Medulla oblongata (tissue), 1 donor: ENCODE measurements around the gene DSCAML1.

Experiments
- DNase-seq: peaks from one replicate; pipeline ENCODE4 v3.0.0-alpha.2; 2015; ENCODE audit errors: extremely low spot score

The DSCAML1 gene

DNA sequence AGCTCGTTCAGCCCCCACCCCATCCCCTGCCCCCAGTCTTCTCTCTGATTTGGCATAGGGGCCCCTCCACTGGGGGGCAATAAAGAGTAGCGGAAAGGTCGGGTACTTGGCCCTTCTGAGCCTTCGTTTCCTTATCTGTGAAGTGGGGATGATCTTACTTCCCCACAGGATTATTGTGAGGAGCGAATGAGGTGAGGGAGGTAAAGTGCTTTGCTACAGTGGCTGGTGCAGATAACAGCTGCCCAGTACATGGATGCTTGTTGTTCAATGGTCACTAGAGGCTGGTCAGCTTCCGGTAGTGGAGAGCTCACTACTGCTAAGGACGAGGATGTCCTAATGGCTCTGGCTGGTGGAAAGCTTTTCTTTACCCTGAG is 368.2 kb downstream of the DSCAML1 start:
- DNase-seq, result no peak

DNA sequence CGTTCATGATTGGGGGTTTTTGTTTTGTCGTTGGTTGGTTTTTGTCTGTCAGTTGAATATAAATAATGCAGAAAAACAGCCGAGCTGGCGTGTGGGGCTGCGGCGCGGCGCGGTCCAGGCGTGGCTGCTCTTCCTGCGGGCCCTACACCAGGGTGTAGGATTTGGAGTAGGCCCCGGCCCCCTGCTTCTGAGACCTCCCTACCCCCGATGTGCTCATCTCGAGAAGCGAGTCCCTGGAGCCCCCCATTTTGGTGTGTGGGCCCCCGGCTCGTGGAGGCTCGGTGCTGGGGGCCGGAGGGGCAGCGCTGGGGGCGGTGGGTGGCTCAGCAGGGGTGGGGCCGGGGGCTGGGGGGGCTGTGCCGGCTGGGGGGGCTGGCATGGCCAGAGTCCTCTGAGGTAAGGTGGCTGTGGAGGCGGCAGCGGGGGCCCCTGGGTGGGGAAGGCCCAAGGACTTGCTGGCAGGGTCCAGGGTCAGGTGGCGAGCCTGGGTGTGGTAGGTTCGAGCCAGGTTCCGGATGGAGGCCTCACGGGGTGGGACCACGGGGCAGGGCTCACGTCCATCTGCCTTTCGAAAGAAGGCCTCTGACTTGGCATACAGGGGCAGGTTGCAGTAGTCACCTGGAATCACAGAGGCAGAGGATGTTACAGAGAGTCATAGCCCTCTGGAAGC is 368.7 kb downstream of the DSCAML1 start:
- DNase-seq, result no peak

DNA sequence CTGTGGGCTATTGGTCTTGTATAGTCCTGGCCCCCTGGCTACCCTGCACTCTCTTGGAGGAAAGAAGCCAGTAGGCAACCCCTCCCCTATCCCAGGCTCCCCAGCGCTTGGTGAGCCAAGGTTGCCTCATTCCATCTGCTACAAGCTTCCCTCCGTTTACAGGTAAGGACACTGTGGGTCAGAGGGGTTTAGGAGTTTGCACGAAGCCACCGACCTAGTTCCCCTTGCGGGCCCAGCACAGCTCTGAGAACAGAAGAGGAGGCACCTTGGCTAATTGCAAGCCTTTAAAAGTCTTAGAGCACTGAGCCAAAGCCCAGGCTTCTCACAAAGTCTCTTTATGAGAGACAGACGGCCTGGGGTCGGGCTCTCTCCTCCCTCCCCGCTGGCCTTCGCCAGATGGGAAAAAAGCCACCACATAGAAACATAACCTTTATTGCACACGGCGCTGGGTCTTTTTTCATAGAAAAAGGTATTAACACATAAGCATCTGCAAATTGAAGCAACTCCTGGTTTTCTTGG is 369.6 kb downstream of the DSCAML1 start:
- DNase-seq, result peak; percentile 26

DNA sequence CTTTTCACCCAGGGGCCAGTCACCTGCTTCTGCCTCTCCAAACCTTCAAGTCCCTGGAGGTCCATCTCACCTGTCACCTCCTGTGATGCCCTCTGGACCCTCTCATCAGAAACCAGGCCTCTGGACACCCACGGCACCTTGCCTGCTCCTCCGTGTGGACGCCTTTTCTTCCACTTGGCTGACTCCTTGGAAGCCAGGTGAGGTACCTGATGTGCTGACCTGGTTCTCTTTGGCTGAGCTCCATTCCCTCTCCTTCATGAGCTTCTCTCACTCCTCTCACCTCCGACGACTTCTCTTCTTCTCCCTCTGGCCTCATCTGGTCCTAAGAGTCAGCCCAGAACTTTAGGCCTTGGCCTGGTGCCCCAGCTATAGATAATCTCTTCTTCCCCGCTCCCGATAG is 370.1 kb downstream of the DSCAML1 start:
- DNase-seq, result no peak

DNA sequence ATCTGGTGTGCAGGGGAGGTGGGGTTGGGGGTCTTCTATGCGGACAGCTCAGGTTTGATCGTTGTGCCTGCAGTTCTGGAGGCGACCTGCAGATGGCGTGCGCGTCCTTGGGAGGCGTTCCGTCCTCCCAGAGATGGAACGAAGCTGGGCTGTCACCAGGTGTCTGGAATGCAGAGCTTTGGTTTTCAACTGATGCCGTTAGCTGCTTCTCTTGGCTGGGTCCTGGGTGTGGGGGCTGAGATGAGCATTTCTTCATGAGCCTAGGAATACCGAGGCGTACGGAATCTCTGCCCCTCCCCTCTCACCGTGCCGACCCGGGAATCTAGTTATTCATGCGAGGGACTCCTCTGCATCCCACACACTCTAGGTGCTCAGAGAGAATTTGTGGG is 370.7 kb downstream of the DSCAML1 start:
- DNase-seq, result peak; percentile 75

DNA sequence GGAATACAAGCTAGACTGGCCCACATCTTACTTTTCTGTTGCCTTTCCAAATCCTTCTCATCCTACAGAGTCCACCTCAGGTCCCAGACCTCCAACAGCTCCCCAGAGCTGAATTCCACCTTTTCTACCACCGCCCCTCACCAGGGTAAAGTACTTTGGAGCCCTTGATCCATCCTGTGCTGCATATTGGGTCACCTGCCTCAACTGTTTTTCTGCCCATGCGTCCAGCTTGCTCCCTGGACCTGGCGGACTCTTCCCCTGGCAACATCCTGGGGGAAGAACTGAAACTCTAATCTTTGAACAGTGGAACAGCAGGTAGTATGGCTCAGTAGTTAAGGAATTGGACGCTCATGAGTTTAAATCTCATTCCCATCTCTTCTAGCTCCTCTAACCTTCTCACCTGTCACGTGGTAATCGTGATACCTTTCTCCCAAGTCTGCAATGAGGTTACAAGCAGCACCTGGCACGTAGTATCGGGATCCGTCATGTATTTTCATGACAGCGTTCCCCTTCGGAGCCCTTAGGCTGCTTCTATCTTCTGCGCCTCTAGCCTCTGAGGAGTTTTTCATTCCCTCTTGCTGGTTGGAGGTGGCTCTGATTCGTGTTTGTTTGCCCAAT is 371.2 kb downstream of the DSCAML1 start:
- DNase-seq, result no peak

DNA sequence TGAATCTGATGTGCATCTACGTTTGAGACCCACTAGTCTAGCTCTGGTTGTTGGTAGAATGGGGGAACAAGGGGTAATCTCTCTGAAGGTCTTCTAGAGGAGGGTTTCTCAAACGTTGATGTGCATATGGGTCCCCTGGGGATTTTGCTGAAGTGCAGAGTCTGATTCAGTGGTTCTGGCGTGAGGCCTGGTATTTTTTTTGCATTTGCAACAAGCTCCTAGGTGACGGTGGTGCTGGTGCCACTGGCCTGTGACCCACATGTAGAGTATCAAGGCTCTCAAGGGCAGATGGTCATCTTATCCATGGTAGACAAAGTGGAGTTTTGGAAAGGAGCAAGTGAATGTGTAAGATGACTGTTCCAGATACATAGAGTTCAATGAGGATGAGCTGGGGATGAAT is 372.2 kb downstream of the DSCAML1 start:
- DNase-seq, result no peak

DNA sequence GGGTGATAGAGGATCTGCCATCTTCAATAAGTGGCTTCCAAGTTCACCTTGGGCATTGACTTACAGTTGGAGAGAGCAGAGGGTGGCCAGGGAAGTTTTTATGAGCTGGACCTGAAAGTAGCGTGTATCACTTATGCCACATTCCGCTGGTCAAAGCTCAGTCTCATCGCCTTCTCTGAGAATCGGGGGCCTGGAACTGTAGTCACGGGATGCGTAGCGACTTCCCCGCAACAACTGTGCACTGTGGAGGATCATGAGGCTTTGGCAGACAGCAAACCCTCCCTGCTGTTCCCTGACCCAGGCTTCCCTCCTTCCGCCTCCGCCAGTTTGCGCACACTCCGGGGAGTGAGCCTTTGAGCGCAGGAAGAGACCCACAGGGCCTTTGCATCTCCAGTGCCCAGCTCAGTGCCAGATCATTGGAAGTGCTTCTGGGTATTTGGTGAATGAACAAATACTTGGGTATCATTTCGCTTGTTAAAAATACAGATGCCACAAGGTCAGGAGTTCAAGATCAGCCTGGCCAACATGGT is 373.9 kb downstream of the DSCAML1 start:
- DNase-seq, result no peak

DNA sequence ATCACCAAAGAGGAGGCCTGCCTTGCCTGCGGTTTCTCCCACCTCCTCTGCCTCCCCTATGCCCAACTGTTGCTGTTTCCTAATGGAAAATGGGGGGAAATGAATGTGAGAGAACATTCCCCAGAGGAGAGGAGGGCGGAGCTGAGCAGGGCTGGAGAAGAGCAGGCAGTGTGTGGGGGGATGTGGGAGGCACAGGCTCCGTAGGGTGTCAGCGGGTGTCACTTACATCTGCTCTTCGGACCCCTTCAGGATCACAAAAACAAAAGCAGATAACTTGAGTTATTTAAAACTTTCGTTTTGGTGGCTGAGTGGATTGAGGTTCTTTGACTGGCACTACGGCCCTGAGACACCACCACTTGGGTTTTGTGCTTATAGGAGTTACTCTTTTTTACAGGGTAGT is 375.5 kb downstream of the DSCAML1 start:
- DNase-seq, result no peak

DNA sequence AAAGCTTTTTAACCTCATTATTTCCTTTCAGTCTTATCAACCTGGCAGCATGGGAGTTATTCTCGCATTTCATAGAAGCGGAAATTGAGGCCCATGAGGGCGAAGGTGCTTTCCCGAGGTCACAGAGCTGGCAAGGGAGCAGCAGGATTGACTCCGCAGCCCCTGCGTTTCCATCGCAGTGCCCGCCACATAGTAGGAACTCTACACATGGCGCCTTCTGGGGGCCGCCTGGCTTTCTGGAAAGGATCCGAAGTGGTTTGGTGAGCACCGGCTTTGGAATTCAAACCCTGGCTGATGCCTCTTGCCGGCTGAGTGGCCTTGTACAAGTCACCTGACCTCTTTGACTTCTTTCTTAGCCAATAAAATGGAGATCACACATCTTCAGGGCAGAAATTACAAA is 376.0 kb downstream of the DSCAML1 start:
- no peak for DNase-seq

DNA sequence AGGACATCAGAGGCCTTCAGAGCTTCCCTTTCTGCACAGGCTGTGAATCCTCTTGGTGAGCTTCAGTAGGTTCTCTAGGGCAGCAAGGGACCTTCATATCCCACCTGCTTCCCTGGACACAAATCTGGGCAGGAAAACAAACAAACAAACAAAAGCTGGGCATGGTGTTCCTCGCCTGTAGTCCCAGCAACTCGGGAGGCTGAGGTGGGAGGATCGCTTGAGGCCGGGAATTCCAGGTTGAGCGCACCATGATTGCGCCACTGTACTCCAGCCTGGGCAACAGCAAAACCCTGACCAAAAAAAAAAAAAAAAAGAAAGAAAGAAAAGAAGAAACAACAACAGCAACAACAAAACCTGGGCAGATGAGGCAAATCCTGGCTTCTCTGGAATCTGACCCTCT is 376.4 kb downstream of the DSCAML1 start:
- DNase-seq, result no peak

DNA sequence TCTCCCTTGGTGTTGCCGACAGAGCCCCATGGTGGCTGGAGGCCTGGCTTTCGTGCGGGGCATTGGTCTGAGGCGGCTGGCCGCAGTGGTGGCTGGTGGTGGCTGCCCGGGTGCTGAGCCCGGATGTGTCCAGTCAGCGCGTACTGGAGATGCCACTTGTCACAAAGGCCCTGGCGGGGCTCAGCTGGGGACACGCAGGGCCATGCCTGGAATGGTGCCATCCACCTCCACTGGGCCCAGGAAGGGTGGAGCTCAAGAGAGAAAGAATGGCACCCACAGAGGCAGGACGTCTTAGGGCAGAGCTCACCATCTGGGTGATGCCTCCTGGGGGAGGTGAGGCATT is 376.9 kb downstream of the DSCAML1 start:
- no peak for DNase-seq

DNA sequence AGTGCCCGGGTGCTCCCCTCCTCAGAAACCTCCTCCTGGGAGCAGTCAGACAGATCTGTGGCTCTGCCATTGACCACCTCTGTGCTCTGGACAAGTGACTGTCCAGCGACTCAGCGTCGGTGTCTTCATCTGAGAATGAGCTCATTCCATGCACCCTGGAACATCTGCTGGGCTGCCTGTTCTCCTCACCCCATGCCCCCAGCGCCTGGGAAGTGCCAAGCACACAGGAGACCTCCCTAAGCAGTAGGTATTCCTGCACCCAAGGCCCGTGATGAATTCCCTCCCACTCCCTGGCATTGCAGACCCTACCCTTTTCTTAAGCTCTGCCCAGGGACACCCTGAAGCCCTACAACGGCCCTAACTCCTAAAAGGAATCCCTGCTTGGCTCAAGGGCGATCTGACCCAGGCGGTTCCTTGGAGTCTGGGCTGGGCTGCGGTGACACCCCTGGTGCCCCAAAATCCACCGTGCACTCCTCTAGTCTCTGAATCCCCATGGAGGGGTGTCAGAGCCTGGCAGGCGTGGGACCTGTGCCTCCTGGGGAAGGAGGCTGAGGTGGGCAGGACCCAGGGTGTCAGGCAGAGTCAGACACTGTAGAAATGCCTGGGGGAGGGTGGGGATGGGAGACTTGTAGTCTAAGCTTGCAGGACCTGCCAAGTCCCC is 377.4 kb downstream of the DSCAML1 start:
- no peak for DNase-seq

DNA sequence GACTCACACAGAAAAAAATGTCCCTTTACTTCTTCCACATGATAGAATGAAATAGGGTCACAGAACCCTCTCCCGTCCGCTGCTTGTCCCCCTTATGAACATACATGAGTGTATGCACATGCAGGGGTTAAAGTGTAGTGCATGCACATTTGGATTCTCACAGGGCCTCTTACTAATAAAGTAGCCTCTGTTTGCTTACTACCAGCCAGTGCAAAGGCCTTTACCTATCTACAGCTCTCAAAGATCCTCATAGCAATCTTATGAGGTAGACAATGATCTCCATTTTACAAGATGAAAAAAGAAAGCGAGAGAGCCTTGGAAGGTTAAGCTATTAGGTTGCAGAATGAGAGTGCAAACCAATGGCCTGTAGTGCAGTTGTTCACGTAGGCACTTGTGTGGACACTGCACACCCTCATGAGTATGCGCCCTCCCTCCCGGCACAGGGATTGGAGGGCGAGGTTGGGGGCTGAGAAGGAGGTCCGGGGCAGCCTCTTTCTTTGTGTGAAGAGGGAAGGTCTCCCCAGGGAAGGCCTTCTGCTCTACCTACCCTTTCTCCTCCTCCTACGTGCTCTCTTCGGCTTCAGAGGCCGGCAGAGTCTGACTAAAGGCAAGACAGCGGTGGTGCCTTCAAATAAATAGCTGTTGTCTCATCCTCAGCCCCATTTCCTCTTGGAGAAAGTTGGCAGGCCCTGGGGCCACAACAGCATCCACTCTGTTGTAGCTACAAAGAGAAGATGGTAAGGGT is 378.1 kb downstream of the DSCAML1 start:
- DNase-seq, result no peak

DNA sequence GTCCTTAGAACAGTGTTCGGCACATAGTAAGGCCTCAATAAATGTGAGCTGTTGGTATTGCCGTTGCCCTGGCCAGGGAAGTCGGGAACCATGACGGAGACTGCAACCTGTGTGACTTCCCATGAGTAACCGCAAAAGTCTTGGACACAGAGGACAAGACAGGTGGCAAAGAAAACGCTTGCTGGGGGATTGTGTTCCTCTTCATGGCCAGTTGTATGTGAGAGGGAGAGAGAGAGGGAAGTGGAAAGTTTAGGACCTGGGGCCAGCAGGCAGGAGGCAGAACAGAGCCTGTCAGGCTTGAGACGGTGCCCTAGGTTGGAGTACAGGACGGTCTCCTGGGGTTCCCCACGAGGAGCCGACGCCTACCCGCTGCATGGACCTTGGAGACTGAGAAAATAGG is 379.2 kb downstream of the DSCAML1 start:
- DNase-seq, result no peak

DNA sequence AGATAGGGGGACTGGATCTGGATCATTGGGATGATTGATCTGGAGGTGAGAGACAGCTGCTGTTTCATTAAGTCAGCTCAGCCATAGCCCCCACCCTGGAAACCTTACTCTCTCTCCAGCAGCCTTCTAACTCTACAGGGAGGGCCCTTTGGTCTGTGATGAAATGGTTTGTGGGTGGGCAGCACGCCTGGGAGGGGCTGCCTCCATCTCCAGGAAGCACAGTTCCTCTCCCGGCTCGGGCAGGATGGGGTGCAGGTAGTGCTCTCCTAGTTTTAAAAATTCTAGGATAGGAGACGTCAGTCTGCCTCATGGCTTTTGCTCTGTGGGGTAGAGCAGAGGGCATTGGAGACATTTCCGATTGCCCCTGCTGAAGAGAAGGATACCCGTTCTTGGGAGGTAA is 379.7 kb downstream of the DSCAML1 start:
- DNase-seq, result no peak

DNA sequence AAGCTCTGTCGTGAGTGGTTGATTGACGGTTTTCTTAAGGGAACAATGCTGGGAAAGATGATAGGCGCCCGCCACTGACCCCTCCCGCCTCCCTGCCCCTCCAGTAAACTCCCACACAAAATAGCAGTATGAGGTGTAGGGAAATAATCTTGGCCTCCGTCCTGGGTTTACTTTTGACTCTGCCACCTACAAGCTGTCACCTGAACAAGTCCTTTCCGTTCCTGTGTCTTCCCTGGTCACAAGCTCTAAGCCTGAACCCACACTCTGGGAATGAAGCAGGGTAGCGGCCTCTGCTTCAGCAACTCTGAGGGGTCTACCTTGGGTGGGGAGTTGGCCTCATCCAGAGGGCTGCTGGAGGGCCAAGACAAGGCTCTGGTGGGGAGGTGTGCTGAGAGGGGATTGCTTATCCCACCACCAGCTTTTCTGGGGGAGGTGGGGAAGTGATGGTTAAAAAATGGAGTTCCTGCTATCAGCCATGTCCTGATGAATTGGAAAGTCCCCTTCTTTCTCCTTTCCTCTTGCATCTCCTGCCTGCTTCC is 381.6 kb downstream of the DSCAML1 start:
- DNase-seq, result no peak

DNA sequence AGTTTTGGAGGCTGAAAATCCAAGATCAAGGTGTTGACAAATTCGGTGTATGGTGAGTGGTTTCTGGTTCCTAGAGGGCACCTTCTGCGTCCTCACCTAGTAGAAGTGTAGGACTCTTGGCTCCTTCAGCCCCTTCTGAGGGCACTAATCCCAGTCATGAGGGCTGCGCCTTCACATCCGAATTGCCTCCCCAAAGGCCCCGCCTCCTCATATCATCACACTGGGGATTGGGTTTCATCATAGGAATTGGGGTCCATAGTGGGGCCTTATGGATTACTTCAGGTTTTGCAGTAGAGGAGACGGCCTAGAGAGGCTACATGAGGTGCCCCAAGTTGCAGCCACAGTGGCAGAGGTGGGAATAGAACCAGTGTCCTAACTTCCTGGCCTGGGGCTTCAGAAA is 382.3 kb downstream of the DSCAML1 start:
- no peak for DNase-seq

DNA sequence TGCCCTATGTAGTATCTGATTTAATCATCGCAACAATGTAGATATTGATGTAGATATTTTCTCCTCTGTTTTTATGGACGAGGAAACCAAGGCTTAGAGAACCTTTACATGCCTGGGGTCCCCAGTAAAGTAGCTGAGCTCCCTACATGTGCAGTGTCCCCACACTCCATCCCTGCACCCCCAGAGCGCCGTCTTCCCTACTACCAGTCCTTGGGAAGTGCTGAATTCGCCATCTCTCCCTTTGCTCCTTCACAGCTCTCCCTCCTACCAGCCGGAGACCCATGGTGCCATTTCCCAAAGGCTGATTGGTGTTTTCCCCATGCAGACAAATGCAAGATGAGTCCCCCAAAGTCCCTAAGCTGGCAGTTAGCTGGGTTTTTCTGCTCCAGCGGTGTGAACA is 383.4 kb downstream of the DSCAML1 start:
- DNase-seq, result no peak

DNA sequence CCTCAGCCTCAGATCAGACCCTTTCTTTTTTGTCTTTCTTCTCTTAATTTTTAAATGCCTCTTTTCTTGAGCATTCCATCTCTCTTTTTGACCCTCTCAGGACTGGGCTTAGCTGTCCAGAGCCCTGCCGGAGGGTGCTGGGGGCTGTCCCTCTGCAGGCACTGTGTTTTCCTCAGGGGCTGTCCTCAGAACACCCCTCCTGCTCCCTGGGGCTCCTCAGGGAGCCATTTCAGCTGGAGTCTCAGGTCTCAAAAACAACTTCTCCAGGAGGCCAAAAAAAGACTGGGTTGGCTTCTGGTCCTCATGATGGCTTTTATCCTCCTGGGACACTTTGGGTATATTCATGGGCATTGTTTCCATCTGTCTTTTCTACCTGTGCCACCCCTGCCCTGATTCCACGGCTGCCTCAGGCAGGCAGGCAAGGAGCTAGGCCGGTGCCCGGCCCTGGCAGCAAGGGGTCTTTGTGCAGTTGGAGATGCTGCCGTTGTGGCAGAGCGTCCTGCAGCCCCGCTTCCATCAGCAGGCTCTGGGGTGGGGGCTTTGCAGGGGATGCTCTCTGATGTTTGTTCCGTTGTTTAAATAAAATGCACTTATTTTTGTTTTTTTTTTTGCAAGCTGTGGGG is 384.3 kb downstream of the DSCAML1 start:
- DNase-seq, result no peak

DNA sequence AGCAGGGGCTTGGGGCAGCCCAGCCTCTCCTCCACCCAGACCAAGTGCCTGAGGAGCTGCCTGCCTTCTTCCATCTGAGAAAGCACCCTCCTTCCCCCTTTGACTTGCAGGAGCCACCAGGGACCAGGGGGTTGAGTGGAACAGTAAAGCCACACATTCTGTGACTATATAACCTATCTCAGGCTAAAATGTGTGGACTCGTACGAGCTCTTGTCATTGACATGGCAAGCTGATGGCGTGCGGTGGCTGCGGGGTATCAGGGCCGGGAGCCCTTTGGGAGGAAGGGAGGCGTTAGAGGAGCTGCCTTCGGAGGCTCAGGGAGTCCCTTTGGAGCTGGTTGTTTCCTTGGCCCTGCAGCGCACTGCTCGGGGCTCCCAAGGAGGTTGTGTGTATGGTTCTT is 384.8 kb downstream of the DSCAML1 start:
- DNase-seq, result no peak

DNA sequence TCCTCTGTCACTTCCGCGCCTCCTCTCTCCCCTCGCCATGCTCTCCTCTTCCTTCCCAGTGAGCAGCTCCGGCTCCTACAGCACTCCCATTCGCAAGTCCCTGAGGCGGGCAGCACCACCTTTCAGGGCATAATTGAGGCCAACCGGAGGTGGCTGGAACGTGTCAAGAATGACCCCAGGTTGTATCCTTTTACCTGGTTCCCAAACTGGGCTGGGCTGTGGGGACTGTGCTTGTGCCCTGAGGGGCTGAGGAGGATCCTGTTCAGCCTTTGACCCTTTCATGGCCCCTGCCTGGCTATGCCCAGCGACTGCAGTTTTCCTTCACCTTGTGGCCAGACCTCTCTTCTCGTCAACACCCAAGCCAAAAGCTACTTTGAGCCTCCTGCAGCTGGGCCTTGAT is 385.3 kb downstream of the DSCAML1 start:
- no peak for DNase-seq
